HepG2 (cell line): ENCODE data around the gene RUNX3.

ENCODE experiments used
- EZH2 ChIP-seq: conservative IDR thresholded peaks from 2 replicates; pipeline ENCODE4 v1.6.1; 2012; ENCODE audit warnings: mild to moderate bottlenecking, low read depth, low read length, moderate library complexity
- ZFX ChIP-seq: sonication (generic); formaldehyde crosslinking; IDR thresholded peaks from 2 replicates; pipeline ENCODE4 v1.4.0; 2020; ENCODE audit warnings: mild to moderate bottlenecking, low read depth, missing genetic modification reagents, moderate library complexity
- ZNF772 ChIP-seq: sonication (generic); formaldehyde crosslinking; IDR thresholded peaks from 2 replicates; pipeline ENCODE4 v1.5.0; 2020; ENCODE audit warnings: mild to moderate bottlenecking, missing genetic modification reagents

DNA sequence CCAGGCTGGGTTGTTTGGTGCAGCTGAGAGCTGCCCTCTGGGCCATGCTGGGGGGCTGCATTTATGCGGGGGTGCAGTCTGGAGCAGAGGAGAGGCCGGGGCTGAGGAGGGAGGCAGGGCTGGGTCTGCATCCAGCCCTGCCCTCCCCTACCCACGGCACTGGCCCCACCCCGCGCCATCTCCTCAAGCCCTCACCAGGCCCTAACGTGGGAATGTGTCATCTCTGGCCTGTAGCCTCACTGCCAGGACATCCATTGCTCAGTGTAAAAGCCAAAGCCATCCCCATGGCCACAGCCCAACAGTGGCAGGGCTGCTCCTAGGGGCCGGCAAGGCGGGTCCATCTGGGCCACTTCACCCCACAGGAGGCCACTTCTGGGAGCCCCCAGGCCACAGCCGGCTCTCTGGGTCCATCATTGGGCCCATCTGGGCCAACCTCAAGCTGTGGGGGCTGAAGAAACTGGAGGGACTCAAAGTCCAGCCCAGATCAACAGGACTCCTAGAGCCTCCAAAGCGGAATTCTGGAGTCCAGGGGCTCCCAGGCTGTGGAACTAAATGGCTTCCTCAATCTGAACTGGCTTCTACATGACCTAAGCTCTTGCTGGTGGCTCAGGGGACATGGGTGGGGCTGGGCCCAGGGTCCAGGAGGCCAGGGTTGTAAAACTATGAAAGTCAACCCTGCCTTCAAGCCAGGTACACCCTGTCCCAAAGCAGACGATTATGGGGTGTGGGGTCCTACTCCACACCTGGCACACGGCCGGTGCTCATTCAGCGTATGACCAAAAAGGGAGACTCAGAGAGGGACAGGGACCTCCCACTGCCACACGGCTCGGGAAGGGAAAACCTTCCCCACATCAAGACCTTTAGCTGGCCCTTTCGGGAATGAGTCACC, 32.6 kb downstream of the RUNX3 start:
- TF ChIP-seq ZNF772 (CRISPR knock-in tag) = no peak
- no peak for TF ChIP-seq ZFX (CRISPR knock-in tag)
- no peak for TF ChIP-seq EZH2
